Embryonic facial prominence (tissue), 1 donor: Measurements from ENCODE around the gene KIRREL1.

Experiments
- DNase-seq: peaks from one replicate; pipeline ENCODE4 v3.0.0-alpha.2; 2016; ENCODE audit errors: extremely low spot score

The KIRREL1 gene

DNA sequence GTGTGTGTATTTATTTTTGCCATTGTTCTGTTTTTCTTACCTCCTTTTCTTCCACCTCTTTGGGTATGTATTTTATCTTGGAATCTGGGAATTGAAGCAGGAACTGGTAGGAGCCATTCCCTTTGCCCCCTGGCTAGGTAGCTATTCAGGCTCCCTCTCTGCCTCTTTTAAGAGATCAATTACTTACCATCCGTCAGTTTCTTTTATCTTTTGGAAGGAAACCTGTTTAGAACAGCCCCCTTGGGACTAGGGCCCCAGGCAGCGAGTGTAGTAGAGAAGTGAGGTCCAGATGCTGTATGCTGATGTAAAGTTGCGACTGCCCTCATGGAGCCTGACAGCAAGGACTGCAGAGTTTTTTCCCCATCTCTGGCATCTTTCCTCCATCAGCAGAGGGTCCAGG lies 41.6 kb downstream of the KIRREL1 start:
- DNase-seq: no peak

DNA sequence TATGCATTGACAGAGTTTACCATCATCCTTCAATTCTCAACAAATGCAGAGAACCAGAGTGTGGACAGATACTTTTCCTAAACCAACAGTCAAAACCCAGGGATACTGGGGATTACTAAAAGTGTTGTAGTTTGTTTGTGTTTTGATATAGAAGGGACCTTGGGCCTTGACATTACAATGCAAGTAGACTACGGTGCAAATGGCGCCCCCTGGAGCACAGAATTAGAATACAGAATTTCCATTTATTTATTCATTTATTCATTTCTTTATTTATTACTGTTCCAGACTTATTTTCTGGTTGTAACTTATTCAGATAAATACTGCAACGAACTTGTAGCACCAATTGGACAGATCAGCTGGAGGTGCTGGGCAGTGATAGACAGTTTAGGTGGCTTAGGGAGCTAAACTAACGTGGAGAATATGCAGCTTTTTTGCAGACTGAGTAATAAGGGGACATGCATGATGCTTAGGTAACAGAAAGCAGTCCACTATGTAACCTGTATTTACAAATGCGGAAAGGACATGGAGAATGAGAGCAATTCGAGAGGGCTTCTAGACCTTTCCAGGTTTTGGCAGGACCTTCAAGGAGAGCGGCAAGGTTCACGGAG lies 42.6 kb downstream of the KIRREL1 start:
- DNase-seq: no peak

DNA sequence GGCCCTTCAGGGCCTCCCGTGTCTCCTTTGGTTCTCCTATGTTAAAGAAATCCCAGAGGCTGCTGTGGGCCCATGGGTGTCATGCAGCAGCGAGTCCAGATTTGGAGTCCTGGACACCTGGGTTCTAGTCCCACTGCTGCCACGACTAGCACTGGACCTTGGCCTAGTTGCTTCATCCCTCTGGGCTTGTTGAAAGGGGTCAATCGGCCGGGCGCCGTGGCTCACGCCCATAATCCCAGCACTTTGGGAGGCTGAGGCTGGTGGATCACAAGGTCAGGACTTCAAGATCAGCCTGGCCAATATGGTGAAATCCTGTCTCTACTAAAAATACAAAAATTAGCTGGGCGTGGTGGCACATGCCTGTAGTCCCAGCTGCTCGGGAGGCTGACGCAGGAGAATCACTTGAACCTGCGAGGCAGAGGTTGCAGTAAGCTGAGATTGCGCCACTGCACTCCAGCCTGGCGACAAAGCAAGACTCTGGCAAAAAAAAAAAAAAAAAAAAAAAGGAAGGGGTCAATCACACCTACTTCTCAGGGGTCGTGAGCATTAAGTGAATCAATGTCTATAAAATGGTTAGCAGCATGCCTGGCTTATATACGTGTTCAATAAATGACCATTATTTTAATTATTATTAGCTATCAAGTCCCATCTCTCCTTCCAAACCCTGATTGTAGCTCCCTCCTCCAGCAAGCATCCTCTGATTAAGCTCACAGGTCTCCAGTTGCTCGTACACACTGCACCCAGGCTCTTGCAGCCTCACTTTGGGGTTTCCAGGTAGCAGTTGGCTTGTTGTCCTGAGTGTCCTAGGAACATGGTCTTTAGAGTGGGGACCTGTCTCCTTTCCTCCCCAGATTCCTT lies 43.8 kb downstream of the KIRREL1 start:
- no peak for DNase-seq

DNA sequence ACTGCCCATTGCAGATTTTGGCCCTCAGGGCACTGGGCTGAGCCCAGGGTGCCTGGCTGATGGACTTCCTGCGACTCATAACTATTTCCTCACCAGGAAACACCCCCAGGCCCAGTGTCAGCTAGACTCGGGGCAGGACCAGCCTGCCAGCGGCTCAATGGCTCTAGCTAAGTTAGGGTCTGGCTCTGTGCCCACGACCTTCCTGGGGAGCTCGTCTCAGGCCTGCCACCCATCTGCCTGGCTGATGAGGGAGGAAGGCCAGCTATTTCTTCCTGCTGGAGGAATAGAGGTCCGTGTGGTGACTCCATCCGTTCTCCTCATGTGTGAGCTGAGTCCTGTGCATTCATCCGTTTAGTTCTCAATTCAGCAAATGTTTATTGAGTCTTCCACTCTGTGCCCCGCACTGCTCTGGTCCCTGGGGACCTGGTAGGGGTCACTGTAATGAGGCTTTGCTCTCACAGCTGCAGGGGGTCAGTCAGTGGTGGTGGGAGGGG lies 44.5 kb downstream of the KIRREL1 start:
- DNase-seq: no peak

DNA sequence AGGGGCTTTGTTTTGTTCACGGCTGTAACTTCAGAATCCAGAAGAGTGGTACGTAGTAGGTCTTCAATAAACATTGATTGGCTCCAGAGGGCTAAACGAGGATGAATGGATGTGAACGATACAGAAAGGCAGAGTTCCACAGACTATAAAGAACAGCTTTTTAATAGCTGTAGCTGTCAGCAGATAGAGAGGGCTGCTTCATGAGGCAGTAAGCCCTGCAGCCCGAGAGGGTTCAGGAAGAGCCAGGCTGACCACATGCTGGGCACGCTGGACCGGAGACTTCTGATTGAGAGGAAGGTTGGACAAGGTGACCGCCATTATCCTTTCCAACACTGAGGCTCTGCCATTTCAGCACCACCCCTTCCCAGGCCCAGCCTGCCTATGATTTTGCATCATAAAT lies 45.3 kb downstream of the KIRREL1 start:
- no peak for DNase-seq

DNA sequence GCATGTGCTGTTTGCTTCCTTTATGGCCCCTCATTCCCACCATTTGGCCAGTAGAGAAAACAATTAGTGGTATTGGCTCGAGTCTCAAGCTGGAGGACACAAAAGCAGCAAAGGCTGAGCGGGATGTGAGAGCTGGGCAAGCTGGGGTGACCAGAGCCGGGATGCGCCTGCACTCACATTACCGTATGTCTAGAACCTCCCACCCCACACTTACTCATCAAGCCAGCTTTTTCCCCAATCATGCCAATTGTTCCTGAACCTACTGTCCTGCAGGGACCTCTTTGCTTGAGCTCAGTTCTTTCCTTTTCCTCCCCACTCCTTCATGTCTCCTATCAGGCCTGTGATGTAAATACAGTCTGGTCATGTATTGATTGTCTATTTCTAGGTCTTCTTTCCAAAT lies 45.9 kb downstream of the KIRREL1 start:
- no peak for DNase-seq

DNA sequence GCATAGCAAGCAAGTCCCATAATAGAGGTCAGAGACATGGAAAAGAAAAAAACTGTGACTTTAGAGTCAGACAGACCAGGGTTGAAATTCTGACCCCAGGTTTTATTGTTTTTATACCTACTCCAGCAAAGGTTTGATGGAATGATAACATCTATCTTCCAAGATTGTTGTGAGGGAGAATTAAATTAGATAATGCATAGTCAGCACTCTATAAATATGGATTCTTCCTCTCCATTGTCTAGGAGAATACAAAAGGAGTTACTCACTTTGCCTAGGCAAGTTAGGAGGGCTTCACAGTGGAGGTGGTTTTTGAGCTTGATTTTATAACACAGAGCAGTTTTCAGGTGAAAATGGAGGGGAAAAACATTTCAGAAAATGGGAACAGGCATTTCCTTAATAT lies 46.9 kb downstream of the KIRREL1 start:
- DNase-seq: no peak

DNA sequence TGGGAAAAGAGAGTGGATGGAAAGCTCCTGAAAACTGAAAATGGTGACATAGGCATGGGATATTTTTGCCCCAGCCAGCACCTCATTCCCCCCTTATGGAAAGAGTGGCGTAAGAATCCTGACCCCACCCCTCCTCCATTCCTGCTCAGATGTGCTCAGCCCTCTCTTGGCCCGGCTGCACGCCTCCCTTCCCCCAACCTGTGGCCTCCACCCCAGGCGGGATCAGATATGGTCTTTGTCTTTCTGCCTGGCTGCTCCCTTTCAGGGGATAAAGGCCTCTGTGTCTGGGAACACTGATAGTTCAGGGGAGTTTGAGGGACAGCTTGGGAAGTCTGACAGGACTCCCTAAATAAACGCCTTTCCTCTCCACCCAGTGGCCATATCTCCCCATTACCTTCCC lies 49.8 kb downstream of the KIRREL1 start:
- DNase-seq: no peak

DNA sequence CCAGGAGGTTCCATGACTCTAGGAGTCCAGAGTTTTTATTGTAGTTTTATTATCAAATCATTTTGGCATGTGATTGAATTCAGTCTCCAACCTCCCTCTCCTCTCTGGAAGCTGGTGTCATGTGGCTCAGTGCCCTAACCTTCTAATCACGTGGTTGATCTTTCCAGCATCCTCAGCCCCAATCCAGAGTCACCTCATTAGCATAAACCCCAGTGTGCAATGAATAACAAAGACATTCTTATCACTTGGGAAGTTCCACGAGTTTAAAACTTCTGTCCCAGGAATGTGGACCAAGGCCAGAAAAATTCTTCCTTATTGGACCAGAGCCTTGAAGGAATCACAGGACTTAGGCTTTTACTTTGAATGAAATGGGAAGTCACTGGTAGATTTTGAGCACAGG lies 52.2 kb downstream of the KIRREL1 start:
- DNase-seq: no peak

DNA sequence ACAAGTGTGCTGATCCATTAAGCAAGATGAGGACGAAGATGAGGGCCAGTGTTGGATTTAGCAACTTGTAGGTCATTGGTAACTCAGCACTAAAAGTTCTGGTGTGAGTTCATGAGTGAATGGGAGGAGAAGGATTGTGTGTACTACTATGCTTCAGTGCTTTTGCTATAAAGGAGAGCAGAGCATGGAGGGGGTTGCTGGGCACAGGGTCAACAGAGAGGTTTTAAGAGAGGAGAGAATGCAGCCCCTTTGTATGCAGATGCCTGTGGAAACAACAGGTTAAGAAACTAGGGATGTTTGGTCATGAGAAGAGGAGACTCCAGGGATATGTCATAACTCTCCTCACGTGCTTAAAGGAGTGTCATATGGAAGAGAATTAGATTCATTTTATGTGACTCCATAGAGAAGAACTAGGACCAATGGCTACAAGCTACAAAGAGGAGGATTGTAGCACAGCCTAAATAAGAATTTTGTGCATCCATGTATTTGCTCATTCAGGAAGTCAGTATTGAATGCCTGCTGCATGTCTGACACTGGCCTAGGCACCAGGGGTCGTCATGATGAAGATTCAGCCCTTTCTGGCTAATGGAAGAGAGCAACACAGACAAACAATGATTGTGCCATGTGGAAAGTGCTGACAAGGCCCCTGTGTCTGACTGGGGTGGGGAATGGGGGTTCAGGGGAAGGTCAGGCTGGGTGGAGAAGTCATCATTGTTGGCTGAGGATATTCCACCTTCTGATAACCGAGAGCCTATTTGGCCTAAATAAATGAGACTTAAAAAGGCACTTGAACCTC lies 53.5 kb downstream of the KIRREL1 start:
- DNase-seq: no peak

DNA sequence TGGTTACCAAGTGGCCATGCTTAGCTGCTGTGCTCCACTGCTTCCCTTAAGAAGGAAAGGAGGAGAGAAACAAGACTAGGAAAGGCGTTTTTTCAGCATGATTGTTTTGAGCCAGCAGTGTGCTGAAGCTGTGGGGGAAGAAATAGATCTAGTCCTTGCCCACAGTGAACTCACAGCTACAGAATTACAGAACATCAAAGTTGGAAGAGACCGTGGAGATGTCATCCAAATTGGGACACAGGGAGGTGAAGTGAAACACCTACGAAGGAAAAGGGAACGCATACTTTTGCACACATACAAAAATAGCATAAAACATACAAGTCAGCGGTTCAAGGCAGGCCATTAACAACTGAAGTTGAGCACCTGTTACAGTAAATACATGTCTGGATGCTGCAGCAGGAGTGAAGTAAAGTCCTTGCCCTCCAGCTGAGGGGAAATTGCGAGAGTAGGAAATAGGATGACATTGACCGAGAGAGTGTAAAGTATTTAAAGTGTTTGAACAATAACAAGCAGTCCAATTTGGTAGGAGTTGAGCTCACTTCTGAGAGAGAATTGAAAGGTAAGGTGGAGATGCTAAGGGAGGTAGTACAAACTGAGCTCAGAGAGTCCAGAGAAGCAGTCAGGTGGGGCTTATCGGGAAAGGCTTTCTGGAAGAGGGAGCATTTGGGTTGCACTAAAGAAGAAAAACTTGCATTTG lies 55.1 kb downstream of the KIRREL1 start:
- DNase-seq: no peak

DNA sequence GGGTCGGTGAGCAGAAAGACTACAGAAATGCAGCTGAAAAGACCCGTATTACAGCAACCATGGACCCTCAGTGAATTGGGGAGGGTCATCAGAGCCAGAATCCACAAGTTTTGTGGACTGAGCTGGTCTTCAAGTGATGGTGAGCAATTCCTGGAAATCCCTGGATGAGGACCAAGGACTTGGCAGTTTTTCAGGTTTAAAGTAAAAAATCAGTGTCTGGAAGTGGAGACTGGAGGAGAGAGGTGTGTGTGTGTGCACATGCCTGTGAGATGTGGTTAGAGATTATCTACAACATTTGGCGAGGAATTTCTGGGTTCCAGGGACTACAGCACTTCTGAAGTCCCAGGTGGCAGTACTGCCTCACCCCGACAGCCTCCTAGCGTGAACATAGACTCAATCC lies 56.4 kb downstream of the KIRREL1 start:
- DNase-seq: no peak

DNA sequence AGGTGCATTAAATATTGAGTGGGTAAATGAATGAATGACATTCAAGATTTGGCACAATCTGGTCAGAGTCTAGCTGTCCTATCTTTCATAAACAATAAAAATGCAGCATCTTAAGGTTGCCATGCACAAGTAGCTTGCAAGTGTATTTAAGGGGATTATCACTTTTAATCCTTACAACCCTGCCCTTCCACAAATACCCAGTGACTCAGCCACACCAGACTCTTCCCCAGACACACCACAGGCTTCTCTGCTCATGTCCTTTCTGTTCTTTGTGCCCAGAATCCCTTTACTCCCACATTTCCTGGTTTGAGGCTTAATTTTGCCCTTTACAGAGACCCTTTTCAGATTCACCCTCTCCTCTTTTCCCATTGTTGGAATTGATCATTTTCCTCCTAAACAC lies 59.8 kb downstream of the KIRREL1 start:
- no peak for DNase-seq

DNA sequence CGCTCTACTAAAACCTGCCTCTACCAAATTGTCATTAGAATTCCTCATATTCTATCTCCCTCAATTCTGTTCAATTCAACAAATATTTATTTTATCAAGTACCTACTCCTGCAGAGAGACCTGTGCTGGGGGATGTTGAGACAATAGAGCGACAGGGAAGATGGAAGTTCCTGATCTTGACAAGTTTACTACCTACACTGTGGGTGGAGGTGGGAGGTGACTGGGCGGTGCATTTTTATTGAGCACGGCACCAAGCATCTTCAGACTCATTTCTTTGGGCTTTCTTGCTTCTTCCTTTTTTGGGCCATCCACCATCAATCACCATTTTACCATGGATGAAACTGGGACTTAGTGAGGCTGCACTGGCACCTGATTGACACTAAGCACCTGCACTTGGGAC lies 61.3 kb downstream of the KIRREL1 start:
- no peak for DNase-seq

DNA sequence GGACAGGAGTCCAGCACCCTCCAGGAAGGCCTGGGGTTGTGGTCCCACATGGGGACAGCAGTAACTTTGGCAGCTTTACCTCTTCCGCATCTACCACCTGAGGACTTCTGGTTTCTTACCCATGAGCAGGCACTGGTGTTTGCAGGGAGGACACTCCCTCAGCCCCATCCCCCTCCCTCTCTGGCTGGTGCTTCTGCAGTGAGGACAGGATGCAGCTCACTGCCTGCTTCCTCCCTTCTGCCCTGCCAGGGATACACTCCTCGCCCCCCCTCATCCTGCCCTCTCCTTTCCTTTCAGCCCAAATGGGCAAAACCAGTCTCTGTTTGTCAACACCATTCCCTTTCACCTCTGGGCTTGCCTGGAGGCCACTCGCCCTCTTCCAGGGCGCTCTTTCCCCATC lies 62.4 kb downstream of the KIRREL1 start:
- DNase-seq: no peak

DNA sequence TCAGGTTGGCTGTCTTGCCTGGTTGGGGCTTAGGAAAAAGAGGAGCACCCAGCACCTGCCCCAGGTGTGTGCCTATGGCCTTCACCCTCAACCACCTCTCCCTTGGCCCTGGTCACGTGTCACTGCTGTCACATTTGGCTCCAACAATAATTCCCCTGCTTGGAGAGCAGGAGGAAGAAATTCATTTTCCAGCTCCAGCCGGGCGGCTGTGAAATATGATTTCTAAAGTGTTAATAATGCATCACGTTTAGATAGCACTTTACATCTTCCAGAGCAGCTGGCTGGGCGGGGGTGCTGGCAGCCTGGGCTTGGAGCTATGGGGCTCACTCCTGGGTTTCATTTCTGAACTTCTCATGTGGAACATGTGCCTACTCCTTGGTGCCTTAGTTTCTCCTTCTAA lies 63.1 kb downstream of the KIRREL1 start:
- no peak for DNase-seq

DNA sequence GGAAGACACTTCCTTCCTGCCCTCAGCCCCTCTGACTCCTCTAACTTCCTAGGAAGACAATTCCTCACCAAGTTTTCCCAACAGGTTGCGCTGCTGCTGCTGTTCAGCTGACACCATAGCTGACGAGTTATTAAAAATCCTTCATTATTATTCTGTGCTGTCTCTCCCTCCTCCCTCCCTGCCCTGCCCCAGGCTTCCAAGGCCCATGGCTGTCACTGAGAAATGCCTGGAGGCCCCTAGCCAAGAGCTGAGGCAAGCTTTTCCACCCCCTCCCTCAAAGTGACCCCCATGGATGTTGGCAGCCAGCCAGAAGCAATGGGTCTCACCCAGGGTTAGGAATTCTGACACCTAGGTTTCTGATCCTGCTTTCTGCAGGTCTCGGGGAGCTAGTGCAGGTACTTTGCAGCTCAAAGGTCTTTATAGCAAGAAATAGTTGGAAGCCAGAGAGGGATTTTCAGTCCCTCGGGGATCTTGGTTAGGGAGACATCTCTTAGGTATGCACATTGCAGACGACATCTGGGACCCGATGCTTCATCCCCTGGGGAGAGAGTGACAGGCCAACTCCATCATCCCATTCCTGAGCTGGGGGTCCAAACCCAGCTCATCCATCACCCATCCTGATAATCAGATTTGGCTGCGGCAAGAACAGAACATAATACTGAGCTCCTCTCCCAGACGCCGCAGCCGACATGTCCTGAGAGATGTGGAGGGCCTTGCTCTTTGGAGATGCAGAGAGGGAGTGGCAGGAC lies 65.0 kb downstream of the KIRREL1 start:
- DNase-seq: no peak

DNA sequence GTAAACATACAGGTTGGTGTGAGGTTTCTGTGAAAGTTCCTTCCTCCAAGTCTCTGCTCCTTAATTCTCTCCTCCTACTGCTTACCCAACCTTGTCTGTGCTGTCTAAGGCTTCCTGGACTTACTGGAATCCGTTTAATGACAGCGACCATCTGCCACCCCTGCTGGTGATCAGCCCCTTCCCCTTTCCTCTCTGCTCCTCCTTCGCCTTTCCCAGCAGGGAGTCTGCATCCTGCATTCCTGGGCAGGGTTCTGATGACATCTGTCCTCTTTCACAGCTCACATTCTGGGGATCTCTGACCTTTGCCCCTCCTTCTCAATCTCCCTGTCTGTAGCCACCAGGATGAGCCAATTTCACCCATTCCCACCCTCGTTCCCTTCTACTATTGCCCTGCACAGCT lies 66.5 kb downstream of the KIRREL1 start:
- DNase-seq: no peak

DNA sequence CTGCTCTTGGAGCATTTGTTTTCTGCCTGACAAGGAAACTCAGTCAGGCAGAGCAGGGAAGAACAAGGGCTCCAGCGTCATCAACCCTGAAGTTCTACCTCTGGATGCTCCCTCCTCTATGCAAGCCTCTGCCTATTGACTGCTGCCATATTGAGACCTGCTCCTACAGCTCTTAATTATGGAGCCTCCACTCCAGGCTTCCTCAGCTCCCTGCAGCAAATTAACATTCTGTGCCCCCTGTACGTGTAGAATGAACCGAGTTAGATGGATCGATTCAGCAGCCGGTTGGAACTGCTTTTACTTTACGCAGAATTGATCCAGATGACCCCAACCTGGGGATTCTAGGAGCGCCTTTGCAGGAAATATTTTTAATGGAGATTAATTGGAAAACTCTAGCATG lies 68.7 kb downstream of the KIRREL1 start:
- no peak for DNase-seq

DNA sequence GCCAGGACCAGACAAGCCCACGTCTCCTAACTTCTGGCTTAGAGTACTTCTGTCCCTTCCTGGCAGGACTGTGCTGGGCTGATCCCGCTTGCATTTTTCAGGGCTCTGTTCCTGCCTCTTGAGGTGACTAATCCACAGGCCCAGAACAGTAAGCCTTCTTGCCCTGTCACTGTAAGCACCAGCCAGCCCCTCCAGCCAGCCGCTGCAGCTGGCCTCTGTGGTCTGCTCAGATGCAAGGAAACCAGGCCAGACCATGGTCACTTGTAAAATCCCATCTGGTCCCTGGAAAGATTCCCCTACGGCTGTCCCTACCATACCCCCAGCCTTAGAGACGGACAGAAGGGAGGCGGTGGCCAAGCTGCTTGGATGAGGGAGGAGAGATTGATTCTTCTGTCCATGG lies 74.2 kb downstream of the KIRREL1 start:
- DNase-seq: no peak

DNA sequence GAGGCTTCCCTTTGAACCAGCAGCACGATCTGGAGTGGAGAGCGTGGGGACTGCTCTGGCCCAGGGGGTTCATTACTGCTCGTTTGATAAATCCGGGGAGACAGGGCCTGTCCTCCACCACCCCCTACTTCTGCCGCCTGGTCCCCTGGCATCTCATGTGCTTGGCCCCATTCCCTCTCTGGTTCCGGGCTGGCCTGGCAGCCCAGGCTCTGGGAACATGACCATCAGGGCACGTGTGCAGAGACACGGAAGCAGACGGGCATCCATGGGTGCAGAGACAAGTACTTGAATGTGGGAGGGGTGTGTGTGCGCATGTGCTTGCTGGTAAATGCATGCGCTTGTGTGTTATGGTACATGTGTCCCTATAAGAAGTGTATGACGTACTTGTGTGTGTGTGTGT lies 75.5 kb downstream of the KIRREL1 start:
- no peak for DNase-seq
